WTC11 (cell line): ENCODE results near the gene ARHGEF10L. TPM values are rescaled to one million over a fixed set of nuclear protein-coding genes. Genes with fewer than 3 reads are reported as not detected.

Experiments used
- ATAC-seq: fragments of 200-7000 bp; cut with Tn5 transposase; 2 replicates; pipeline ENCODE4 v1.10.0; 2021; ENCODE audit warnings: mild to moderate bottlenecking, moderate library complexity
- CTCF ChIA-PET: fragments of 300-600 bp; sonication (Branson Sonifier 250); formaldehyde crosslinking; loops from one replicate; lab custom pipeline; 2021; ENCODE audit warnings: antibody characterized with exemption; lab: Charles Lee
- POLR2A ChIA-PET: fragments of 350-600 bp; sonication (Branson Sonifier 250); formaldehyde crosslinking; loops from one replicate; lab custom pipeline; 2021; ENCODE audit warnings: antibody characterized with exemption; lab: Charles Lee
- DNase-seq: peaks from one replicate; pipeline ENCODE4 v3.0.0; 2021; ENCODE audit warnings: low spot score
- H3K27ac Mint-ChIP-seq: 2 replicates; pipeline ENCODE4 v1.8.0; 2021; ENCODE audit warnings: mixed read lengths
- H3K27me3 Mint-ChIP-seq: 2 replicates; pipeline ENCODE4 v1.8.0; 2021; ENCODE audit warnings: low read depth, mild to moderate bottlenecking, moderate library complexity, mixed read lengths
- H3K36me3 Mint-ChIP-seq: 2 replicates; pipeline ENCODE4 v1.8.0; 2021; ENCODE audit warnings: mixed read lengths
- H3K4me1 Mint-ChIP-seq: 2 replicates; pipeline ENCODE4 v1.8.0; 2022; ENCODE audit warnings: mixed read lengths
- H3K4me3 Mint-ChIP-seq: 2 replicates; pipeline ENCODE4 v1.8.0; 2021; ENCODE audit warnings: mild to moderate bottlenecking, moderate library complexity, mixed read lengths
- H3K9me3 Mint-ChIP-seq: 2 replicates; pipeline ENCODE4 v1.8.0; 2021; ENCODE audit warnings: mixed read lengths
- AFF4 ChIP-seq: sonication (generic); formaldehyde crosslinking; IDR thresholded peaks from 2 replicates; pipeline ENCODE4 v1.8.1; 2023; ENCODE audit warnings: mild to moderate bottlenecking, missing genetic modification reagents, borderline replicate concordance
- ATF2 ChIP-seq: sonication (generic); formaldehyde crosslinking; IDR thresholded peaks from 2 replicates; pipeline ENCODE4 v1.8.1; 2022; ENCODE audit warnings: low read depth, missing genetic modification reagents, borderline replicate concordance
- ERG ChIP-seq: fragments of 250-450 bp; sonication (Bioruptor Pico); IDR thresholded peaks from 2 replicates; pipeline ENCODE4 v1.8.0; 2021; ENCODE audit warnings: mild to moderate bottlenecking
- ESRRA ChIP-seq: sonication (generic); formaldehyde crosslinking; IDR thresholded peaks from 2 replicates; pipeline ENCODE4 v1.8.1; 2022; ENCODE audit warnings: mild to moderate bottlenecking, missing genetic modification reagents, borderline replicate concordance
- FOXJ3 ChIP-seq: sonication (generic); formaldehyde crosslinking; IDR thresholded peaks from 2 replicates; pipeline ENCODE4 v1.9.0; 2021; ENCODE audit warnings: missing genetic modification reagents, mild to moderate bottlenecking, borderline replicate concordance
- NFATC4 ChIP-seq: fragments of 250-450 bp; sonication (Bioruptor Pico); IDR thresholded peaks from 2 replicates; pipeline ENCODE4 v1.9.0; 2021; ENCODE audit warnings: mild to moderate bottlenecking
- NR2C2 ChIP-seq: sonication (generic); formaldehyde crosslinking; IDR thresholded peaks from 2 replicates; pipeline ENCODE4 v1.8.0; 2022; ENCODE audit warnings: mild to moderate bottlenecking, missing genetic modification reagents
- OVOL2 ChIP-seq: fragments of 250-450 bp; sonication (Bioruptor Pico); IDR thresholded peaks from 2 replicates; pipeline ENCODE4 v1.9.0; 2021; ENCODE audit warnings: mild to moderate bottlenecking, borderline replicate concordance
- PREB ChIP-seq: sonication (generic); formaldehyde crosslinking; IDR thresholded peaks from 2 replicates; pipeline ENCODE4 v1.8.1; 2022; ENCODE audit warnings: mild to moderate bottlenecking, missing genetic modification reagents, moderate library complexity, borderline replicate concordance
- PRRX2 ChIP-seq: fragments of 250-450 bp; sonication (Bioruptor Pico); IDR thresholded peaks from 2 replicates; pipeline ENCODE4 v1.8.0; 2021; ENCODE audit warnings: mild to moderate bottlenecking
- SP1 ChIP-seq: sonication (generic); formaldehyde crosslinking; conservative IDR thresholded peaks from 2 replicates; pipeline ENCODE4 v1.8.1; 2022; ENCODE audit warnings: missing genetic modification reagents
- ZNF138 ChIP-seq: sonication (generic); formaldehyde crosslinking; conservative IDR thresholded peaks from 2 replicates; pipeline ENCODE4 v1.8.1; 2022; ENCODE audit warnings: mild to moderate bottlenecking, moderate library complexity, missing genetic modification reagents
- ZNF232 ChIP-seq: sonication (generic); formaldehyde crosslinking; IDR thresholded peaks from 2 replicates; pipeline ENCODE4 v1.8.0; 2022; ENCODE audit warnings: mild to moderate bottlenecking, missing genetic modification reagents
- ZNF263 ChIP-seq: sonication (generic); formaldehyde crosslinking; IDR thresholded peaks from 2 replicates; pipeline ENCODE4 v1.8.1; 2022; ENCODE audit warnings: low read depth, mild to moderate bottlenecking, moderate library complexity, missing genetic modification reagents
- total RNA-seq: library from RNA; stranded (reverse); gene quantifications from 3 replicates; pipeline ENCODE4 v1.2.3, GENCODE V29; 2021
- TF ChIP-seq, protein P1 (sequence below): sonication (generic); formaldehyde crosslinking; IDR thresholded peaks from 2 replicates; pipeline ENCODE4 v1.8.0; 2022; ENCODE audit warnings: mild to moderate bottlenecking, missing genetic modification reagents
- TF ChIP-seq, protein P2 (sequence below): sonication (generic); formaldehyde crosslinking; IDR thresholded peaks from 2 replicates; pipeline ENCODE4 v1.8.0; 2023; ENCODE audit warnings: mild to moderate bottlenecking, missing genetic modification reagents
- TF ChIP-seq, protein P3 (sequence below): sonication (generic); formaldehyde crosslinking; IDR thresholded peaks from 2 replicates; pipeline ENCODE4 v1.8.1; 2023; ENCODE audit warnings: mild to moderate bottlenecking, missing genetic modification reagents, moderate library complexity
- TF ChIP-seq, protein P4 (sequence below): sonication (generic); formaldehyde crosslinking; IDR thresholded peaks from 2 replicates; pipeline ENCODE4 v1.8.1; 2023; ENCODE audit warnings: mild to moderate bottlenecking, missing genetic modification reagents, moderate library complexity

The ARHGEF10L gene
- total RNA-seq, 1 experiment from 2014 or later = 34.4 TPM

DNA sequence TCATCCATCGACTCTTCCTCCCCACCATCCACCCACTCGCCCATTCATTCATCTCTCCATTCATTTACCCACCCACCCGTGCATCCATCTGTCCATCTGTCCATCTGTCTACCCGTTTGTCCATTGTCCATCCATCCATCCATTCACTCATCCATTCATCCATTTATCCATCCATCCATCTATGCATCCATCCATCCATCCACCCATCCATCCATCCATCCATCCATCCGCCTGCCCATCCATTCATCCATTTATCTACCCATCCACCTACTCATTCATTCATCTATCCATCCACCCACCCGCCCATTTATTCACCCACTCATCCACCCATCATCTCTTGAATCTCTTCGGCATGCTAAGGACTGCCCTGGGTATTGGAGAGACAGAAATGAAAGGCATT is 18.5 kb downstream of the ARHGEF10L start (continued):
- TF ChIP-seq ZNF232 (CRISPR knock-in tag) (no peak), ESRRA (CRISPR knock-in tag) (no peak), NR2C2 (CRISPR knock-in tag) (no peak)
- TF ChIP-seq, protein P1, sequence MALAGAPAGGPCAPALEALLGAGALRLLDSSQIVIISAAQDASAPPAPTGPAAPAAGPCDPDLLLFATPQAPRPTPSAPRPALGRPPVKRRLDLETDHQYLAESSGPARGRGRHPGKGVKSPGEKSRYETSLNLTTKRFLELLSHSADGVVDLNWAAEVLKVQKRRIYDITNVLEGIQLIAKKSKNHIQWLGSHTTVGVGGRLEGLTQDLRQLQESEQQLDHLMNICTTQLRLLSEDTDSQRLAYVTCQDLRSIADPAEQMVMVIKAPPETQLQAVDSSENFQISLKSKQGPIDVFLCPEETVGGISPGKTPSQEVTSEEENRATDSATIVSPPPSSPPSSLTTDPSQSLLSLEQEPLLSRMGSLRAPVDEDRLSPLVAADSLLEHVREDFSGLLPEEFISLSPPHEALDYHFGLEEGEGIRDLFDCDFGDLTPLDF = no peak
- TF ChIP-seq, protein P2, sequence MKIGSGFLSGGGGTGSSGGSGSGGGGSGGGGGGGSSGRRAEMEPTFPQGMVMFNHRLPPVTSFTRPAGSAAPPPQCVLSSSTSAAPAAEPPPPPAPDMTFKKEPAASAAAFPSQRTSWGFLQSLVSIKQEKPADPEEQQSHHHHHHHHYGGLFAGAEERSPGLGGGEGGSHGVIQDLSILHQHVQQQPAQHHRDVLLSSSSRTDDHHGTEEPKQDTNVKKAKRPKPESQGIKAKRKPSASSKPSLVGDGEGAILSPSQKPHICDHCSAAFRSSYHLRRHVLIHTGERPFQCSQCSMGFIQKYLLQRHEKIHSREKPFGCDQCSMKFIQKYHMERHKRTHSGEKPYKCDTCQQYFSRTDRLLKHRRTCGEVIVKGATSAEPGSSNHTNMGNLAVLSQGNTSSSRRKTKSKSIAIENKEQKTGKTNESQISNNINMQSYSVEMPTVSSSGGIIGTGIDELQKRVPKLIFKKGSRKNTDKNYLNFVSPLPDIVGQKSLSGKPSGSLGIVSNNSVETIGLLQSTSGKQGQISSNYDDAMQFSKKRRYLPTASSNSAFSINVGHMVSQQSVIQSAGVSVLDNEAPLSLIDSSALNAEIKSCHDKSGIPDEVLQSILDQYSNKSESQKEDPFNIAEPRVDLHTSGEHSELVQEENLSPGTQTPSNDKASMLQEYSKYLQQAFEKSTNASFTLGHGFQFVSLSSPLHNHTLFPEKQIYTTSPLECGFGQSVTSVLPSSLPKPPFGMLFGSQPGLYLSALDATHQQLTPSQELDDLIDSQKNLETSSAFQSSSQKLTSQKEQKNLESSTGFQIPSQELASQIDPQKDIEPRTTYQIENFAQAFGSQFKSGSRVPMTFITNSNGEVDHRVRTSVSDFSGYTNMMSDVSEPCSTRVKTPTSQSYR (CRISPR knock-in tag) = no peak
- TF ChIP-seq, protein P3, sequence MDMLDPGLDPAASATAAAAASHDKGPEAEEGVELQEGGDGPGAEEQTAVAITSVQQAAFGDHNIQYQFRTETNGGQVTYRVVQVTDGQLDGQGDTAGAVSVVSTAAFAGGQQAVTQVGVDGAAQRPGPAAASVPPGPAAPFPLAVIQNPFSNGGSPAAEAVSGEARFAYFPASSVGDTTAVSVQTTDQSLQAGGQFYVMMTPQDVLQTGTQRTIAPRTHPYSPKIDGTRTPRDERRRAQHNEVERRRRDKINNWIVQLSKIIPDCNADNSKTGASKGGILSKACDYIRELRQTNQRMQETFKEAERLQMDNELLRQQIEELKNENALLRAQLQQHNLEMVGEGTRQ (CRISPR knock-in tag) = no peak

DNA sequence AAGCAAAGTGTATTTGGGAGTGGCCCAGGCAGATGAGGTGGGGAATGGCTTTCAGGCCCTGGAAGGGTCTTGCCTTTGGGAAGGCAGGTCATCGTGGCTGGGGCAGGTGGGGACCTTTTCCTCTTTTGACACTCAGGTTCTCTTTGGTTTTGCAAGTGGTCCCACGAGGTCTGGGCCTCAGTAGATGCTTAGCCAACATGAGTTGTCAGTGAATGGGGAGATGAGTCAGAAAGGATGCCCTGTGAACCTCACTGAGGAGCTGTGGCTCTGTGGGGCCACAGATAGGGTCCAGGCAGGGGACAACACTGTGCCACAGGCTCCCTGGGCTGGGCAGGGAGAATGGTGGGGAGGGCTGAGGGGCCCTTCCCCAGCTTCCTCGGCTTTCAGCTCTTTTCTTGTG is 19.0 kb downstream of the ARHGEF10L start:
- peak; percentile 10; the same call in 1 of the 2 replicates for ATAC-seq
- Mint-ChIP-seq H3K36me3 (no peaks in the 10 kb centered on the region), H3K27ac (peak overlapping the region; percentile 46; the same call in 1 of the 2 replicates)

GRCh38 chr1:17558954-17559614 is 19.6 kb downstream of the ARHGEF10L start:
- ChIA-PET CTCF (interaction anchor here (0.8 to 3.6 kb wide), 8 partner anchors 9 to 82 kb away, joined by 3 to 28 read pairs (median 5); no protein-coding TSS in a partner anchor), POLR2A (interaction anchor here (0.8 to 1.6 kb wide), 2 partner anchors 9 to 28 kb away, joined by 3 read pairs; no protein-coding TSS in a partner anchor)
- no peak for ATAC-seq
- peak overlapping the region; percentile 53 for H3K27ac Mint-ChIP-seq
- no peak for DNase-seq
- H3K4me1 Mint-ChIP-seq = peaks cover 90% of the 10 kb centered on the region
- no peaks in the 10 kb centered on the region for H3K9me3 Mint-ChIP-seq
- H3K27me3 Mint-ChIP-seq = no peaks in the 10 kb centered on the region
- no peaks in the 10 kb centered on the region for H3K36me3 Mint-ChIP-seq
- H3K4me3 Mint-ChIP-seq = no peak overlapping the region
- TF ChIP-seq PREB (CRISPR knock-in tag) (no peak), SP1 (CRISPR knock-in tag) (no peak), ERG (CRISPR knock-in tag) (no peak), AFF4 (no peak), ZNF263 (CRISPR knock-in tag) (no peak), ATF2 (CRISPR knock-in tag) (no peak), ESRRA (CRISPR knock-in tag) (no peak), ZNF138 (no peak), FOXJ3 (CRISPR knock-in tag) (no peak), OVOL2 (CRISPR knock-in tag) (no peak), NFATC4 (no peak)
- TF ChIP-seq, protein P4, sequence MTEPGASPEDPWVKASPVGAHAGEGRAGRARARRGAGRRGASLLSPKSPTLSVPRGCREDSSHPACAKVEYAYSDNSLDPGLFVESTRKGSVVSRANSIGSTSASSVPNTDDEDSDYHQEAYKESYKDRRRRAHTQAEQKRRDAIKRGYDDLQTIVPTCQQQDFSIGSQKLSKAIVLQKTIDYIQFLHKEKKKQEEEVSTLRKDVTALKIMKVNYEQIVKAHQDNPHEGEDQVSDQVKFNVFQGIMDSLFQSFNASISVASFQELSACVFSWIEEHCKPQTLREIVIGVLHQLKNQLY (CRISPR knock-in tag) = no peak

More for the DNA sequence above, 19.0 kb downstream of the ARHGEF10L start:
- ChIA-PET CTCF (interaction anchor here (0.8 to 3.6 kb wide), 7 partner anchors 9 to 81 kb away, joined by 3 to 28 read pairs (median 4); no protein-coding TSS in a partner anchor), POLR2A (interaction anchor here (0.8 to 1.6 kb wide), 2 partner anchors 8 to 29 kb away, joined by 3 read pairs; no protein-coding TSS in a partner anchor)
- Mint-ChIP-seq H3K4me3 (no peak overlapping the region), H3K27me3 (no peaks in the 10 kb centered on the region), H3K9me3 (no peaks in the 10 kb centered on the region), H3K4me1 (peaks cover 92% of the 10 kb centered on the region)
- TF ChIP-seq PRRX2 (CRISPR knock-in tag) (no peak), NR2C2 (CRISPR knock-in tag) (no peak)
- no peak for DNase-seq
